B cell (primary cell): Measurements from ENCODE around the gene NUDT4. TPM values are rescaled to one million over a fixed set of nuclear protein-coding genes. Genes with fewer than 3 reads are reported as not detected.

Experiments
- ATAC-seq: fragments of 200-7000 bp; cut with Tn5 transposase; one replicate; pipeline ENCODE4 v1.10.0; 2021; ENCODE audit warnings: low read depth, mild to moderate bottlenecking, moderate number of reproducible peaks, moderate library complexity
- CTCF ChIA-PET: fragments of 350-600 bp; sonication (Branson Sonifier 250); formaldehyde crosslinking; loops from one replicate; lab custom pipeline; 2021; ENCODE audit warnings: antibody characterized with exemption, inconsistent platforms; lab: Charles Lee
- POLR2A ChIA-PET: fragments of 350-600 bp; sonication (Branson Sonifier 250); formaldehyde crosslinking; loops from one replicate; lab custom pipeline; 2021; ENCODE audit warnings: antibody characterized with exemption; lab: Charles Lee
- DNase-seq: peaks from one replicate; pipeline ENCODE4 v3.0.0; 2013
- H2AFZ ChIP-seq: 2 replicates; pipeline ENCODE4 v1.6.1; 2012; ENCODE audit warnings: mild to moderate bottlenecking, low read depth, low read length; ENCODE audit not compliant: insufficient read depth, poor library complexity, severe bottlenecking
- H3K27ac ChIP-seq, 2 donors: 1 replicate in 1 of 2; 2 replicates in 1 of 2; pipeline ENCODE4 v1.5.1; 2012 to 2013; ENCODE audit warnings: low read length in 2 of 2, mild to moderate bottlenecking in 2 of 2, moderate library complexity in 1 of 2
- H3K27me3 ChIP-seq, 4 experiments: fragments of 200-600 bp in 1 of 4; sonication (generic) in 1 of 4; replicated peaks in 1 of 4; 1 replicate in 2 of 4; 2 replicates in 2 of 4; pipeline versions ENCODE4 v1.6.1 to v1.7.0; 2013 to 2016; ENCODE audit warnings: low read length in 3 of 4, mild to moderate bottlenecking in 2 of 4, mixed read lengths in 1 of 4, moderate library complexity in 1 of 4; ENCODE audit not compliant: insufficient read depth in 4 of 4, control insufficient read depth in 3 of 4; ENCODE audit errors: control extremely low read depth in 1 of 4
- H3K36me3 ChIP-seq, 2 experiments: replicated peaks in 1 of 2; 1 replicate in 1 of 2; 2 replicates in 1 of 2; pipeline versions ENCODE4 v1.6.1 to v1.7.1; 2013; ENCODE audit warnings: low read length in 1 of 2; ENCODE audit not compliant: insufficient read depth in 2 of 2, control insufficient read depth in 1 of 2; ENCODE audit errors: control extremely low read depth in 1 of 2, extremely low read depth in 1 of 2
- H3K4me1 ChIP-seq, 2 donors: fragments of 200-600 bp in 1 of 2; sonication (generic) in 1 of 2; 1 replicate in 1 of 2; 2 replicates in 1 of 2; pipeline versions ENCODE4 v1.5.1 to v1.6.1; 2013 to 2017; ENCODE audit warnings: low read length in 2 of 2; ENCODE audit not compliant: control insufficient read depth in 2 of 2, insufficient read depth in 2 of 2
- H3K4me2 ChIP-seq: replicated peaks from 2 replicates; pipeline ENCODE3; 2012; ENCODE audit warnings: mild to moderate bottlenecking, low read depth, low read length; ENCODE audit not compliant: poor library complexity, severe bottlenecking
- H3K4me3 ChIP-seq, 5 experiments: fragments of 200-600 bp in 1 of 5; sonication (generic) in 1 of 5; 1 replicate in 3 of 5; 2 replicates in 2 of 5; pipeline versions ENCODE4 v1.5.1 to v1.7.0; 2011 to 2016; ENCODE audit warnings: low read length in 4 of 5, mild to moderate bottlenecking in 4 of 5, low read depth in 2 of 5, control low read depth in 1 of 5, moderate library complexity in 1 of 5; ENCODE audit not compliant: insufficient read depth in 1 of 5; ENCODE audit errors: control extremely low read depth in 1 of 5, extremely low read depth in 1 of 5
- H3K79me2 ChIP-seq: fragments of 200-600 bp; sonication (generic); one replicate; pipeline ENCODE4 v1.6.0; 2016; ENCODE audit warnings: low read length; ENCODE audit not compliant: control insufficient read depth, insufficient read depth
- H3K9ac ChIP-seq: fragments of 200-600 bp; sonication (generic); 2 replicates; pipeline ENCODE4 v1.6.1; 2017; ENCODE audit warnings: mild to moderate bottlenecking, low read length, moderate library complexity
- H3K9me3 ChIP-seq, 3 donors: one replicate each; pipeline versions ENCODE4 v1.6.1 to v1.7.1; 2013; ENCODE audit warnings: low read length in 2 of 3; ENCODE audit not compliant: control insufficient read depth in 2 of 3, insufficient read depth in 1 of 3; ENCODE audit errors: control extremely low read depth in 1 of 3
- H4K20me1 ChIP-seq: 2 replicates; pipeline ENCODE4 v1.6.0; 2012; ENCODE audit warnings: mild to moderate bottlenecking, low read length; ENCODE audit not compliant: insufficient read depth, control insufficient read depth, poor library complexity, severe bottlenecking
- H3K27ac Mint-ChIP-seq: one replicate; pipeline ENCODE4 v1.8.0; 2021; ENCODE audit warnings: mixed read lengths
- H3K27me3 Mint-ChIP-seq: one replicate; pipeline ENCODE4 v1.8.0; 2021; ENCODE audit warnings: mixed read lengths
- H3K4me1 Mint-ChIP-seq: one replicate; pipeline ENCODE4 v1.8.0; 2021; ENCODE audit warnings: mixed read lengths
- H3K4me3 Mint-ChIP-seq: one replicate; pipeline ENCODE4 v1.8.0; 2021; ENCODE audit warnings: mixed read lengths
- H3K9me3 Mint-ChIP-seq: one replicate; pipeline ENCODE4 v1.8.0; 2022; ENCODE audit warnings: mixed read lengths; ENCODE audit not compliant: insufficient read depth
- EZH2 ChIP-seq: IDR thresholded peaks from 2 replicates; pipeline ENCODE4 v1.6.1; 2012; ENCODE audit warnings: borderline replicate concordance, low read depth, mild to moderate bottlenecking, moderate library complexity, low read length; ENCODE audit not compliant: insufficient read depth, poor library complexity, severe bottlenecking
- WGBS: methylation state at CpG from one replicate; pipeline ENCODE4 v1.1.5; 2013; ENCODE audit warnings: missing lambda C conversion rate; ENCODE audit not compliant: insufficient coverage; 5-methylcytosine and 5-hydroxymethylcytosine counted together
- intact Hi-C: fragments of 100-400 bp; cut with micrococcal nuclease; formaldehyde crosslinking; loops from one replicate; pipeline ENCODE4 v1.10.0; 2022
- polyA plus RNA-seq: library from polyadenylated mRNA; depleted of rRNA; stranded (reverse); fragments of >200 nt; gene quantifications from 2 replicates; pipeline ENCODE4 v1.2.3, GENCODE V29; 2012
- total RNA-seq, 2 donors: library from RNA; stranded (reverse); fragments of 120-200 nt in 1 of 2; gene quantifications; 1 replicate in 1 of 2; 2 replicates in 1 of 2; pipeline versions ENCODE4 v1.2.3 to v1.2.4, GENCODE V29; 2013 to 2022
- TF ChIP-seq, protein P1 (sequence below): fragments of 200-600 bp; IDR thresholded peaks from one replicate; pipeline ENCODE4 v1.8.0; 2022; ENCODE audit warnings: antibody characterized with exemption, mild to moderate bottlenecking

The NUDT4 gene
- total and polyA plus RNA-seq, 2 donors (not counting 1 experiment from before 2014, with no cell fraction given): 18.3 to 56.8 TPM

DNA sequence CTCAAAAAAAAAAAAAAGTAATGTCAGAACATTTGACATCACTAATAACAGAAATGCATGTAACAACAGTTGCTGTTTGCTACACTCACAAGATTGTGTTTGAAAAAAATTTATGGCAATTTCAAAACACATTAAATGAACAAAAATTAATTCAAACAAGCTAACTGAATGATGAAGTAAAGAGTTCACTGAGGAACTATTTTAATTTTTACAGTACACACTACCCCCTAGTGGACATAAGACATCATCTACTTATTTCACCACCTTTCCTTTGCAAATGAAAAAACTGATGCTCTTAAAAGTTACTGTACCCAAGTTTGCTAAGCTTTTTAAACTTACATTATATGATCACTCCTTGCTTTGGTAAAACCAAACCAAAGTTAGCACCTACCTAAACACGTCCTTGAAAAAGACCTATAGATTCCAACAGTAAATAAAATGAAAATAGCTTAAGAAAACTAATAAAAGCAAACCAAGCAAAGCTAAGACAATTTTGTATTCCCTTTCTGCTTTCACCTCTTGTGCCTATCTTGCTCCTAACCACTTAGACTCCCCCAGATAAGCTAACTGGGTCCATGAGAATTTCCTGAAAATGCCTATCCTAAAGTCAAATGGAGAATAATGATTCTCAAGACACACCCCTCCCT is 41.8 kb downstream of the NUDT4 start:
- TF ChIP-seq, protein P1, sequence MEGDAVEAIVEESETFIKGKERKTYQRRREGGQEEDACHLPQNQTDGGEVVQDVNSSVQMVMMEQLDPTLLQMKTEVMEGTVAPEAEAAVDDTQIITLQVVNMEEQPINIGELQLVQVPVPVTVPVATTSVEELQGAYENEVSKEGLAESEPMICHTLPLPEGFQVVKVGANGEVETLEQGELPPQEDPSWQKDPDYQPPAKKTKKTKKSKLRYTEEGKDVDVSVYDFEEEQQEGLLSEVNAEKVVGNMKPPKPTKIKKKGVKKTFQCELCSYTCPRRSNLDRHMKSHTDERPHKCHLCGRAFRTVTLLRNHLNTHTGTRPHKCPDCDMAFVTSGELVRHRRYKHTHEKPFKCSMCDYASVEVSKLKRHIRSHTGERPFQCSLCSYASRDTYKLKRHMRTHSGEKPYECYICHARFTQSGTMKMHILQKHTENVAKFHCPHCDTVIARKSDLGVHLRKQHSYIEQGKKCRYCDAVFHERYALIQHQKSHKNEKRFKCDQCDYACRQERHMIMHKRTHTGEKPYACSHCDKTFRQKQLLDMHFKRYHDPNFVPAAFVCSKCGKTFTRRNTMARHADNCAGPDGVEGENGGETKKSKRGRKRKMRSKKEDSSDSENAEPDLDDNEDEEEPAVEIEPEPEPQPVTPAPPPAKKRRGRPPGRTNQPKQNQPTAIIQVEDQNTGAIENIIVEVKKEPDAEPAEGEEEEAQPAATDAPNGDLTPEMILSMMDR: peak; percentile 78
- no peak for TF ChIP-seq EZH2
- Histone ChIP-seq H3K4me1 (peaks cover 38 to 60% of the 10 kb centered on the region in 2 donors), H2AFZ (no peak overlapping the region), H3K4me2 (no peak overlapping the region), H3K79me2 (peaks cover 100% of the 10 kb centered on the region), H3K27me3 (no peaks in the 10 kb centered on the region), H3K27ac (peak overlapping the region in 1 of 2 donors; percentile 8), H4K20me1 (peaks cover 61% of the 10 kb centered on the region), H3K4me3 (no peak overlapping the region), H3K36me3 (no peaks in the 10 kb centered on the region), H3K9me3 (no peaks in the 10 kb centered on the region), H3K9ac (no peak overlapping the region)
- POLR2A ChIA-PET: interaction anchor here (0.5 to 1.0 kb wide), 5 partner anchors 19 to 636 kb away, joined by 3 to 7 read pairs (median 4); no protein-coding TSS in a partner anchor
- peak overlapping the region; percentile 29 for H3K4me3 Mint-ChIP-seq
- CTCF ChIA-PET: interaction anchor here (0.6 to 4.5 kb wide), 59 partner anchors 9 to 1748 kb away, joined by 3 to 81 read pairs (median 4); partner anchors contain the start of genes EEA1, MRPL42, PLEKHG7 and UBE2N
- no CpG with 5 or more reads among the region's 1 CpG for WGBS
- peak overlapping the region; percentile 23 for H3K27ac Mint-ChIP-seq
- ATAC-seq (peak; percentile 74), DNase-seq (peak; percentile 72)
- intact Hi-C loops: loop anchor here (1.0 to 2.0 kb wide), 4 partner anchors 39 to 634 kb away; no protein-coding TSS in a partner anchor
- no peaks in the 10 kb centered on the region for H3K27me3 Mint-ChIP-seq
- H3K4me1 Mint-ChIP-seq: peaks cover 83% of the 10 kb centered on the region
- H3K9me3 Mint-ChIP-seq: no peaks in the 10 kb centered on the region

DNA sequence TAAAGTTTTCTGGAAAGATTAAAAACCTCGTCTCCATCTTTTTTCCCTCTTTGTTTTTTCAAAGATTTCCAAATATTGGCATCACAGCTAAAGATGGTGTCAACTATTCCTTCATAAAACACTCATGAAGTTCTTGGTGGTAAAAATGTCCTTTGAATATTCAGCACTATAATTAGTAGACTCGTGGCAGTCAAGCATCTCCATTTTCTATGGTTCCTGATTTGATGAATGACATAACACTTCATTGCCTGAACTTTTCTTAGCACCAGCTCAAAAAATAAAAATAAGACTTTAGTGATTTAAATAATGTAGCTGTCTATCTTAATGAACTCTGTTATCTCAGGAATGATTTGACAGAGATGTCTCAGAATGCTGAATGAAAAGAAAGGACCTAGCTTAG is 44.3 kb downstream of the NUDT4 start:
- intact Hi-C loops: loop anchor here (2.0 kb wide), 1 partner anchor 15 kb away; no protein-coding TSS in a partner anchor
- POLR2A ChIA-PET: no interaction called here
- Mint-ChIP-seq H3K27ac (peak overlapping the region; percentile 42), H3K4me1 (peaks cover 85% of the 10 kb centered on the region), H3K9me3 (no peaks in the 10 kb centered on the region), H3K4me3 (peak overlapping the region; percentile 33), H3K27me3 (no peaks in the 10 kb centered on the region)
- peak overlapping the region; percentile 11 for H3K9ac ChIP-seq
- H3K27ac ChIP-seq: peak overlapping the region in 1 of 2 donors; percentile 8
- no CpG with 5 or more reads among the region's 2 CpGs for WGBS
- no peak overlapping the region for H2AFZ ChIP-seq
- no peaks in the 10 kb centered on the region for H3K9me3 ChIP-seq
- ATAC-seq: no peak
- H3K79me2 ChIP-seq: peaks cover 100% of the 10 kb centered on the region
- no peak for DNase-seq
- TF ChIP-seq, protein P1: no peak
- TF ChIP-seq EZH2: no peak
- CTCF ChIA-PET: interaction anchor here (1.0 to 4.1 kb wide), 7 partner anchors 11 to 680 kb away, joined by 3 to 44 read pairs (median 4); no protein-coding TSS in a partner anchor
- peaks cover 52% of the 10 kb centered on the region for H4K20me1 ChIP-seq
- H3K36me3 ChIP-seq: no peaks in the 10 kb centered on the region
- no peaks in the 10 kb centered on the region for H3K27me3 ChIP-seq
- no peak overlapping the region for H3K4me3 ChIP-seq
- peaks cover 52 to 62% of the 10 kb centered on the region in 2 donors for H3K4me1 ChIP-seq
- H3K4me2 ChIP-seq: peak overlapping the region; percentile 5
